GM19238 (cell line): Measurements from ENCODE around the gene CHST11.
"Not testable (repeated sequence)": the region's sequence is repeated elsewhere in the genome, so short reads cannot be mapped to it uniquely, and the experiment has no call there.

Experiments used
- DNase-seq: peaks from one replicate; pipeline ENCODE4 v3.0.0; 2011; ENCODE audit warnings: low spot score; ENCODE audit not compliant: insufficient read length

The CHST11 gene

GRCh38 chr12:104562763-104563162 is 106.0 kb downstream of the CHST11 start:
- no peak for DNase-seq

GRCh38 chr12:104564662-104565061 is 107.9 kb downstream of the CHST11 start:
- not testable (repeated sequence) for DNase-seq

GRCh38 chr12:104565606-104566243 is 109.0 kb downstream of the CHST11 start:
- DNase-seq = no peak

- DNase-seq = no peak
These were observed 109.7 kb downstream of the CHST11 start for GRCh38 chr12:104566244-104566993.

- DNase-seq = no peak
These were observed 111.2 kb downstream of the CHST11 start for GRCh38 chr12:104567832-104568486.

- no peak for DNase-seq
These were observed 111.7 kb downstream of the CHST11 start for GRCh38 chr12:104568487-104568868.

- no peak for DNase-seq
These were observed 112.2 kb downstream of the CHST11 start for GRCh38 chr12:104568935-104569334.

GRCh38 chr12:104569346-104570173 is 112.8 kb downstream of the CHST11 start:
- DNase-seq = peak; percentile 37

- DNase-seq = no peak
These were observed 113.6 kb downstream of the CHST11 start for GRCh38 chr12:104570174-104570907.

GRCh38 chr12:104571328-104571727 is 114.6 kb downstream of the CHST11 start:
- DNase-seq = no peak

GRCh38 chr12:104574353-104574752 is 117.6 kb downstream of the CHST11 start:
- DNase-seq = not testable (repeated sequence)

- DNase-seq = not testable (repeated sequence)
These were observed 118.0 kb downstream of the CHST11 start for GRCh38 chr12:104574758-104575157.

- DNase-seq = no peak
These were observed 118.9 kb downstream of the CHST11 start for GRCh38 chr12:104575442-104576186.

- no peak for DNase-seq
These were observed 119.5 kb downstream of the CHST11 start for GRCh38 chr12:104576187-104576778.

GRCh38 chr12:104576980-104577580 is 120.3 kb downstream of the CHST11 start:
- no peak for DNase-seq

- no peak for DNase-seq
These were observed 120.8 kb downstream of the CHST11 start for GRCh38 chr12:104577581-104577981.

- DNase-seq = no peak
These were observed 121.7 kb downstream of the CHST11 start for GRCh38 chr12:104578453-104578852.

GRCh38 chr12:104579718-104580495 is 123.2 kb downstream of the CHST11 start:
- DNase-seq = no peak
